DOHH2 (cell line): ENCODE data around the gene ONECUT1.

Experiments
- H3F3A ChIP-seq: fragments of 200-600 bp; sonication (generic), shearing (Covaris generic); 2 replicates; pipeline ENCODE4 v1.6.0; 2016; ENCODE audit warnings: antibody characterized with exemption, mild to moderate bottlenecking; ENCODE audit not compliant: control insufficient read depth, insufficient read depth
- H3K27ac ChIP-seq: fragments of 200-600 bp; sonication (generic); 2 replicates; pipeline ENCODE4 v1.5.1; 2014; ENCODE audit warnings: low read depth, mild to moderate bottlenecking, low read length, moderate library complexity
- H3K27me3 ChIP-seq: fragments of 200-600 bp; sonication (generic); 2 replicates; pipeline ENCODE4 v1.6.1; 2014; ENCODE audit warnings: mild to moderate bottlenecking, low read length, mixed read lengths; ENCODE audit not compliant: control insufficient read depth
- H3K36me3 ChIP-seq: fragments of 200-600 bp; sonication (generic); 2 replicates; pipeline ENCODE4 v1.6.1; 2014; ENCODE audit warnings: mild to moderate bottlenecking, low read length, moderate library complexity, mixed read lengths; ENCODE audit not compliant: control insufficient read depth
- H3K4me1 ChIP-seq: fragments of 200-600 bp; sonication (generic); 2 replicates; pipeline ENCODE4 v1.6.1; 2014; ENCODE audit warnings: mild to moderate bottlenecking, low read length, mixed read lengths; ENCODE audit not compliant: control insufficient read depth
- H3K4me2 ChIP-seq: fragments of 200-600 bp; sonication (generic); 2 replicates; pipeline ENCODE4 v1.6.0; 2014; ENCODE audit warnings: mild to moderate bottlenecking, low read length, moderate library complexity
- H3K4me3 ChIP-seq: fragments of 200-600 bp; sonication (generic); 2 replicates; pipeline ENCODE4 v1.5.1; 2014; ENCODE audit warnings: mild to moderate bottlenecking, low read length, mixed read lengths
- H3K79me2 ChIP-seq: fragments of 200-600 bp; sonication (generic); 2 replicates; pipeline ENCODE4 v1.6.1; 2014; ENCODE audit warnings: mild to moderate bottlenecking, low read length, mixed read lengths; ENCODE audit not compliant: control insufficient read depth
- H3K9me2 ChIP-seq: fragments of 200-600 bp; sonication (generic); replicated peaks from 2 replicates; pipeline ENCODE4 v1.6.1; 2014; ENCODE audit warnings: mild to moderate bottlenecking, low read length, mixed read lengths; ENCODE audit not compliant: control insufficient read depth
- H3K9me3 ChIP-seq: fragments of 200-600 bp; sonication (generic); 2 replicates; pipeline ENCODE4 v1.6.1; 2014; ENCODE audit warnings: antibody characterized with exemption, low read length, mixed read lengths; ENCODE audit not compliant: control insufficient read depth, insufficient read depth
- H4K20me1 ChIP-seq: fragments of 200-600 bp; sonication (generic); 2 replicates; pipeline ENCODE4 v1.6.0; 2014; ENCODE audit warnings: low read depth, mild to moderate bottlenecking, antibody characterized with exemption, low read length, moderate library complexity; ENCODE audit not compliant: control insufficient read depth, insufficient read depth
- CTCF ChIP-seq: fragments of 200-600 bp; sonication (generic); IDR thresholded peaks from one replicate; pipeline ENCODE4 v1.5.1; 2014; ENCODE audit warnings: antibody characterized with exemption, mild to moderate bottlenecking, low read depth, low read length; ENCODE audit not compliant: poor library complexity, severe bottlenecking
- EZH2phosphoT487 ChIP-seq: fragments of 200-600 bp; sonication (generic); IDR thresholded peaks from 2 replicates; pipeline ENCODE4 v1.6.1; 2017; ENCODE audit warnings: borderline replicate concordance, mild to moderate bottlenecking, antibody characterized with exemption, low read length, moderate library complexity, mixed read lengths

Gene ONECUT1

GRCh38 chr15:52765785-52766184 lies 24.4 kb downstream of the ONECUT1 start:
- no peaks in the 10 kb centered on the region for H3K9me2 ChIP-seq
- no peaks in the 10 kb centered on the region for H3K9me3 ChIP-seq
- H3K27me3 ChIP-seq, result peaks cover 20% of the 10 kb centered on the region
- no peaks in the 10 kb centered on the region for H4K20me1 ChIP-seq
- no peak overlapping the region for H3K4me3 ChIP-seq
- H3K36me3 ChIP-seq, result no peaks in the 10 kb centered on the region
- no peaks in the 10 kb centered on the region for H3K4me1 ChIP-seq
- H3F3A ChIP-seq, result no peaks in the 10 kb centered on the region
- no peaks in the 10 kb centered on the region for H3K79me2 ChIP-seq
- no peak overlapping the region for H3K4me2 ChIP-seq
- TF ChIP-seq EZH2phosphoT487 (no peak), CTCF (no peak)
- no peak overlapping the region for H3K27ac ChIP-seq

- no peaks in the 10 kb centered on the region for H3K4me1 ChIP-seq
- H3K4me2 ChIP-seq, result no peak overlapping the region
- H3K27ac ChIP-seq, result no peak overlapping the region
- H3K4me3 ChIP-seq, result no peak overlapping the region
- H3K79me2 ChIP-seq, result no peaks in the 10 kb centered on the region
- H3F3A ChIP-seq, result no peaks in the 10 kb centered on the region
- peaks cover 20% of the 10 kb centered on the region for H3K27me3 ChIP-seq
- no peak for TF ChIP-seq EZH2phosphoT487
- TF ChIP-seq CTCF, result no peak
- no peaks in the 10 kb centered on the region for H4K20me1 ChIP-seq
- no peaks in the 10 kb centered on the region for H3K9me2 ChIP-seq
- no peaks in the 10 kb centered on the region for H3K9me3 ChIP-seq
- H3K36me3 ChIP-seq, result no peaks in the 10 kb centered on the region
These were observed 25.4 kb downstream of the ONECUT1 start for GRCh38 chr15:52764731-52765130.

GRCh38 chr15:52762621-52763020 lies 27.5 kb downstream of the ONECUT1 start:
- Histone ChIP-seq H3K27me3 (peaks cover 13% of the 10 kb centered on the region), H3K9me3 (no peaks in the 10 kb centered on the region), H3K4me1 (no peaks in the 10 kb centered on the region), H3K27ac (no peak overlapping the region), H3K79me2 (no peaks in the 10 kb centered on the region), H4K20me1 (no peaks in the 10 kb centered on the region), H3K4me2 (no peak overlapping the region), H3K9me2 (no peaks in the 10 kb centered on the region), H3K4me3 (no peak overlapping the region), H3F3A (no peaks in the 10 kb centered on the region), H3K36me3 (no peaks in the 10 kb centered on the region)
- no peak for TF ChIP-seq EZH2phosphoT487
- TF ChIP-seq CTCF, result no peak

GRCh38 chr15:52760562-52760961 lies 29.6 kb downstream of the ONECUT1 start:
- no peak overlapping the region for H3K4me3 ChIP-seq
- TF ChIP-seq EZH2phosphoT487 (no peak), CTCF (no peak)
- H3K4me1 ChIP-seq, result no peaks in the 10 kb centered on the region
- H3K9me2 ChIP-seq, result no peaks in the 10 kb centered on the region
- H3K27me3 ChIP-seq, result peaks cover 18% of the 10 kb centered on the region
- H3K4me2 ChIP-seq, result no peak overlapping the region
- H3K36me3 ChIP-seq, result no peaks in the 10 kb centered on the region
- H4K20me1 ChIP-seq, result no peaks in the 10 kb centered on the region
- no peaks in the 10 kb centered on the region for H3F3A ChIP-seq
- no peaks in the 10 kb centered on the region for H3K79me2 ChIP-seq
- H3K9me3 ChIP-seq, result no peaks in the 10 kb centered on the region
- H3K27ac ChIP-seq, result no peak overlapping the region
